Osteocyte (in vitro differentiated cells): Measurements from ENCODE around the gene ELL3. TPM values are rescaled to one million over a fixed set of nuclear protein-coding genes. Genes with fewer than 3 reads are reported as not detected.

Experiments used
- DNase-seq: peaks from one replicate; pipeline ENCODE4 v3.0.0; 2021; ENCODE audit warnings: mixed read lengths; ENCODE audit not compliant: unreplicated experiment; ENCODE audit errors: extremely low spot score
- H3K27ac Mint-ChIP-seq: one replicate; pipeline ENCODE4 v1.8.0; 2021; ENCODE audit warnings: mild to moderate bottlenecking, mixed read lengths; ENCODE audit not compliant: unreplicated experiment
- H3K27me3 Mint-ChIP-seq: one replicate; pipeline ENCODE4 v1.8.0; 2021; ENCODE audit warnings: mixed read lengths; ENCODE audit not compliant: unreplicated experiment
- H3K36me3 Mint-ChIP-seq: one replicate; pipeline ENCODE4 v1.8.0; 2021; ENCODE audit warnings: mixed read lengths; ENCODE audit not compliant: unreplicated experiment
- H3K4me1 Mint-ChIP-seq: one replicate; pipeline ENCODE4 v1.8.0; 2021; ENCODE audit warnings: mixed read lengths; ENCODE audit not compliant: unreplicated experiment
- H3K4me3 Mint-ChIP-seq: one replicate; pipeline ENCODE4 v1.8.0; 2021; ENCODE audit warnings: mild to moderate bottlenecking, moderate library complexity, mixed read lengths; ENCODE audit not compliant: unreplicated experiment
- H3K9me3 Mint-ChIP-seq: one replicate; pipeline ENCODE4 v1.8.0; 2021; ENCODE audit warnings: mixed read lengths; ENCODE audit not compliant: unreplicated experiment
- total RNA-seq: library from RNA; stranded (reverse); gene quantifications from 2 replicates; pipeline ENCODE4 v1.2.1, GENCODE V29; 2021
- TF ChIP-seq, protein P1 (sequence below): fragments of 200-600 bp; sonication (generic); IDR thresholded peaks from 2 replicates; pipeline ENCODE4 v1.5.0; 2021; ENCODE audit warnings: antibody characterized with exemption, mild to moderate bottlenecking, moderate library complexity

ELL3 gene
- total RNA-seq, 1 donor from 2014 or later, result 1.6 TPM

DNA sequence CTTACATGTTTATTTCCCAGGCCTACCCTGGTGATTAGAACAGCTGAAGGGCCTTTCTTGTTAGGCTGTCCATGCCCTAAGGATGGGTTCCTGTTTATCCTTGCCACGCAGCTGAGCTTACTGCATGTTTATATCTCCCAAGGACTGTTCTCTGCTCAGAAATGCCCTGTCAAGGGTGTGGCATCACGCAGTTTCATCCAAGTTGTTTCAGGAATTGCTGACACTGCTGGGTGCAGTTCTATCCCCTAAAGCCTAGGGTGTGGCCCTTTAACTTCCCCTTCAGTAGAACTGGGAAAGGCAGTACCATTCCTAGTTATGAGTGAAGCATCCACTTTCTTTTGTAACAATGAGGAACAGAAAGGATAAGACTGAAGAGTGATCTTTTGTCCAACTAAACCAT, 5.0 kb downstream of the ELL3 start:
- TF ChIP-seq, protein P1, sequence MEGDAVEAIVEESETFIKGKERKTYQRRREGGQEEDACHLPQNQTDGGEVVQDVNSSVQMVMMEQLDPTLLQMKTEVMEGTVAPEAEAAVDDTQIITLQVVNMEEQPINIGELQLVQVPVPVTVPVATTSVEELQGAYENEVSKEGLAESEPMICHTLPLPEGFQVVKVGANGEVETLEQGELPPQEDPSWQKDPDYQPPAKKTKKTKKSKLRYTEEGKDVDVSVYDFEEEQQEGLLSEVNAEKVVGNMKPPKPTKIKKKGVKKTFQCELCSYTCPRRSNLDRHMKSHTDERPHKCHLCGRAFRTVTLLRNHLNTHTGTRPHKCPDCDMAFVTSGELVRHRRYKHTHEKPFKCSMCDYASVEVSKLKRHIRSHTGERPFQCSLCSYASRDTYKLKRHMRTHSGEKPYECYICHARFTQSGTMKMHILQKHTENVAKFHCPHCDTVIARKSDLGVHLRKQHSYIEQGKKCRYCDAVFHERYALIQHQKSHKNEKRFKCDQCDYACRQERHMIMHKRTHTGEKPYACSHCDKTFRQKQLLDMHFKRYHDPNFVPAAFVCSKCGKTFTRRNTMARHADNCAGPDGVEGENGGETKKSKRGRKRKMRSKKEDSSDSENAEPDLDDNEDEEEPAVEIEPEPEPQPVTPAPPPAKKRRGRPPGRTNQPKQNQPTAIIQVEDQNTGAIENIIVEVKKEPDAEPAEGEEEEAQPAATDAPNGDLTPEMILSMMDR, result no peak
- no peak for DNase-seq
- no peak overlapping the region for H3K4me3 Mint-ChIP-seq

DNA sequence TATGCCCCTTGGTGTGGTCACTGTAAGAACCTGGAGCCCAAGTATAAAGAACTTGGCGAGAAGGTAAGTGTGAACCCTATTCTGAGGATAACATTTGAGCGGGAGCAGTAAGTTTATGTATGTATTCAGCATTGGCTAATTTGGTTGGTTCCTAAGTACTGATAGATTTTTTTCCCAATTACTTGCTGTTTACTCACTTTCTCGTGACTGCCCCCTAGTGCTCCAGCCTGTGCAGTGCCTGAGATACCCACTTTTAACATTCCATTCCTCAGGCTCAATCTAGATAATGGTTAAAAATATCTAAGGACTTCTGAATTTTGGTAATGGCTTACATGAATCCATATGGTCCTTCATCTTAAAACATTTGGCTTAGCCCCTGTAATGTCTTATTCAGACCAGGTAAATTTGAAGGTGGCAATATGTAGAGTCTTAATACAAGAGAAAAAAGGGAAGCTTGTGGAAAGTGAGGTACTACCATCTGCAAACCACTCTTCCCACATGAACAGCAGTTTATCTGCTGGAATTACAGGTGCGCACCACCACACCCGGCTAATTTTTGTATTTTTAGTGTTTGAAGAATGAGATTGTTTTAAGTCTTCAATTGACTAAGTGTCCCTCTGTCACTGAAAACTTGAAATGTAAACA, 7.1 kb downstream of the ELL3 start:
- H3K36me3 Mint-ChIP-seq, result peaks cover 55% of the 10 kb centered on the region
- H3K27me3 Mint-ChIP-seq, result no peaks in the 10 kb centered on the region
- peak; percentile 85 for DNase-seq
- H3K9me3 Mint-ChIP-seq, result no peaks in the 10 kb centered on the region
- no peak overlapping the region for H3K27ac Mint-ChIP-seq
- TF ChIP-seq, protein P1, result peak; percentile 87
- peaks cover 6% of the 10 kb centered on the region for H3K4me1 Mint-ChIP-seq
- H3K4me3 Mint-ChIP-seq, result no peak overlapping the region

More for the DNA sequence above, 5.0 kb downstream of the ELL3 start:
- Mint-ChIP-seq H3K4me1 (peaks cover 15% of the 10 kb centered on the region), H3K36me3 (peaks cover 42% of the 10 kb centered on the region), H3K9me3 (no peaks in the 10 kb centered on the region), H3K27ac (peak overlapping the region; percentile 57), H3K27me3 (no peaks in the 10 kb centered on the region)

GRCh38 chr15:43763819-43764446, 12.8 kb downstream of the ELL3 start:
- TF ChIP-seq, protein P1, result no peak
- no peak for DNase-seq
- H3K27me3 Mint-ChIP-seq, result no peaks in the 10 kb centered on the region
- H3K27ac Mint-ChIP-seq, result peak overlapping the region; percentile 7
- H3K9me3 Mint-ChIP-seq, result no peaks in the 10 kb centered on the region
- H3K4me3 Mint-ChIP-seq, result no peak overlapping the region
- peaks cover 8% of the 10 kb centered on the region for H3K4me1 Mint-ChIP-seq
- H3K36me3 Mint-ChIP-seq, result peaks cover 45% of the 10 kb centered on the region

DNA sequence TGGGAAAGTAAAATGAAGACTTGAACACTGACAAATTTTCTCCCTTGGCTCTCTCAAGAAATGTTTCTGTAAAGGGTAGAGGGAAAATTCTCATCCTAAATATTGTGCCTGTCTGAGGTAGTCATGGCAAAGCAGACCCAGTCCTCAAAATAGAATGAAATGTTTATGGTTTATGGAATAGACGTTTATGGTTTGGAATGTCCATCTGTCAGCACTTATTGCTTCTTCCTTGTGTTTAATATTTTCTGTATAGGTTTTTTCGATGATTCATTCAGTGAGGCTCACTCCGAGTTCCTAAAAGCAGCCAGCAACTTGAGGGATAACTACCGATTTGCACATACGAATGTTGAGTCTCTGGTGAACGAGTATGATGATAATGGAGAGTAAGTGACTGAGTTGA, 13.9 kb downstream of the ELL3 start:
- Mint-ChIP-seq H3K36me3 (peaks cover 36% of the 10 kb centered on the region), H3K4me1 (peaks cover 8% of the 10 kb centered on the region), H3K4me3 (no peak overlapping the region), H3K9me3 (no peaks in the 10 kb centered on the region), H3K27ac (peak overlapping the region; percentile 38), H3K27me3 (no peaks in the 10 kb centered on the region)
- DNase-seq, result no peak
- TF ChIP-seq, protein P1, result no peak

GRCh38 chr15:43751885-43752284, 24.9 kb downstream of the ELL3 start:
- Mint-ChIP-seq H3K4me1 (peaks cover 31% of the 10 kb centered on the region), H3K36me3 (peaks cover 24% of the 10 kb centered on the region), H3K27ac (no peak overlapping the region), H3K4me3 (no peak overlapping the region), H3K27me3 (no peaks in the 10 kb centered on the region), H3K9me3 (no peaks in the 10 kb centered on the region)
- no peak for DNase-seq
- TF ChIP-seq, protein P1, result no peak
